Suprapubic skin (tissue), 4 donors: ENCODE results near the gene PCDHB4.

Source experiments
- CTCF ChIP-seq, 2 donors: fragments of 200-600 bp in 1 of 2; fragments of 450-650 bp in 1 of 2; sonication (generic) in 1 of 2; IDR thresholded peaks; one replicate each; pipeline ENCODE4 v1.5.1; 2016 to 2019; ENCODE audit warnings: antibody characterized with exemption in 2 of 2, mild to moderate bottlenecking in 1 of 2, moderate library complexity in 1 of 2
- EP300 ChIP-seq: sonication (generic); formaldehyde crosslinking; IDR thresholded peaks from one replicate; pipeline ENCODE4 v1.6.1; 2017; ENCODE audit warnings: antibody characterized with exemption
- POLR2A ChIP-seq, 2 donors: fragments of 450-650 bp; IDR thresholded peaks; one replicate each; pipeline ENCODE4 v1.6.1; 2017; ENCODE audit warnings: antibody characterized with exemption in 2 of 2, mild to moderate bottlenecking in 2 of 2, moderate library complexity in 2 of 2
- POLR2AphosphoS5 ChIP-seq, 3 donors: sonication (generic); formaldehyde crosslinking; IDR thresholded peaks; one replicate each; pipeline ENCODE4 v1.6.1; 2017; ENCODE audit warnings: antibody characterized with exemption in 3 of 3

GRCh38 chr5:141100243-141100805 is 21.3 kb upstream of the PCDHB4 start, which contains the start of gene PCDHB3:
- TF ChIP-seq CTCF (IDR thresholded peaks at IDR 0.05) (peak in 1 of 2 donors; percentile 9), POLR2A (IDR thresholded peaks at IDR 0.05) (no peak), EP300 (no peak), POLR2AphosphoS5 (IDR thresholded peaks at IDR 0.05) (no peak)
